Neural cell (in vitro differentiated cells): ENCODE results near the gene FUBP1. TPM values are rescaled to one million over a fixed set of nuclear protein-coding genes. Genes with fewer than 3 reads are reported as not detected.

Source experiments
- H2AFZ ChIP-seq: fragments of 200-600, 300-800 bp; sonication (generic), shearing (Covaris generic); 2 replicates; pipeline ENCODE4 v1.6.0; 2014; ENCODE audit warnings: low read depth, mild to moderate bottlenecking, antibody characterized with exemption, low read length, moderate library complexity
- H3F3A ChIP-seq: fragments of 200-600 bp; shearing (Covaris generic); 2 replicates; pipeline ENCODE4 v1.6.1; 2016; ENCODE audit warnings: mild to moderate bottlenecking, moderate library complexity, mixed read lengths, antibody characterized with exemption, low read length; ENCODE audit not compliant: insufficient read depth, poor library complexity, severe bottlenecking
- H3K27ac ChIP-seq: fragments of 200-600, 300-800 bp; sonication (generic), shearing (Covaris generic); 2 replicates; pipeline ENCODE4 v1.5.1; 2014; ENCODE audit warnings: mild to moderate bottlenecking, low read length, moderate library complexity
- H3K27me3 ChIP-seq: fragments of 300-800, 200-600 bp; sonication (generic), shearing (Covaris generic); 2 replicates; pipeline ENCODE4 v1.6.0; 2014; ENCODE audit warnings: mild to moderate bottlenecking, low read depth, low read length, moderate library complexity; ENCODE audit not compliant: insufficient read depth
- H3K36me3 ChIP-seq: fragments of 300-800, 200-600 bp; sonication (generic), shearing (Covaris generic); 2 replicates; pipeline ENCODE4 v1.5.1; 2014; ENCODE audit warnings: mild to moderate bottlenecking, antibody characterized with exemption, low read length, moderate library complexity; ENCODE audit not compliant: insufficient read depth
- H3K4me2 ChIP-seq: fragments of 300-800, 200-600 bp; sonication (generic), shearing (Covaris generic); 2 replicates; pipeline ENCODE4 v1.6.0; 2014; ENCODE audit warnings: mild to moderate bottlenecking, low read length
- H3K4me3 ChIP-seq: fragments of 300-800, 200-600 bp; sonication (generic), shearing (Covaris generic); 2 replicates; pipeline ENCODE4 v1.5.1; 2014; ENCODE audit warnings: mild to moderate bottlenecking, low read length, moderate library complexity
- H3K79me2 ChIP-seq: fragments of 200-600 bp; shearing (Covaris generic); replicated peaks from 2 replicates; pipeline ENCODE4 v1.6.0; 2014; ENCODE audit warnings: mild to moderate bottlenecking, low read length, moderate library complexity; ENCODE audit not compliant: insufficient read depth
- H3K9ac ChIP-seq: fragments of 300-800, 200-600 bp; sonication (generic), shearing (Covaris generic); 2 replicates; pipeline ENCODE4 v1.6.1; 2016; ENCODE audit warnings: mild to moderate bottlenecking, low read length, mixed read lengths
- H3K9me2 ChIP-seq: fragments of 200-600 bp; shearing (Covaris generic); 2 replicates; pipeline ENCODE4 v1.6.1; 2016; ENCODE audit warnings: mild to moderate bottlenecking, low read length, mixed read lengths; ENCODE audit not compliant: insufficient read depth
- H3K9me3 ChIP-seq: fragments of 200-600, 300-800 bp; sonication (generic), shearing (Covaris generic); 2 replicates; pipeline ENCODE4 v1.6.1; 2016; ENCODE audit warnings: mild to moderate bottlenecking, mixed run types, low read length, moderate library complexity, mixed read lengths
- H4K20me1 ChIP-seq: fragments of 200-600 bp; shearing (Covaris generic); 2 replicates; pipeline ENCODE4 v1.6.1; 2016; ENCODE audit warnings: mild to moderate bottlenecking, mixed run types; ENCODE audit not compliant: insufficient read depth
- CTCF ChIP-seq: fragments of 450-650 bp; IDR thresholded peaks from 2 replicates; pipeline ENCODE4 v1.5.1; 2014; ENCODE audit warnings: antibody characterized with exemption, mild to moderate bottlenecking, moderate library complexity; ENCODE audit not compliant: poor library complexity, severe bottlenecking
- EP300 ChIP-seq: fragments of 450-650 bp; conservative IDR thresholded peaks from 2 replicates; pipeline ENCODE4 v1.6.1; 2014; ENCODE audit warnings: antibody characterized with exemption, mild to moderate bottlenecking, moderate library complexity; ENCODE audit not compliant: poor library complexity, severe bottlenecking
- EZH2 ChIP-seq: fragments of 200-600, 300-800 bp; shearing (Covaris generic), sonication (generic); IDR thresholded peaks from 2 replicates; pipeline ENCODE4 v1.6.1; 2014; ENCODE audit warnings: antibody characterized with exemption, low read length, borderline replicate concordance, mild to moderate bottlenecking; ENCODE audit not compliant: insufficient read depth, poor library complexity, severe bottlenecking
- MXI1 ChIP-seq: fragments of 450-650 bp; conservative IDR thresholded peaks from 2 replicates; pipeline ENCODE4 v1.6.1; 2014; ENCODE audit warnings: antibody characterized with exemption, mild to moderate bottlenecking; ENCODE audit not compliant: poor library complexity, severe bottlenecking
- POLR2AphosphoS5 ChIP-seq: IDR thresholded peaks from 2 replicates; pipeline ENCODE4 v1.6.1; 2012
- RAD21 ChIP-seq: fragments of 450-650 bp; conservative IDR thresholded peaks from 2 replicates; pipeline ENCODE4 v1.6.1; 2014; ENCODE audit warnings: antibody characterized with exemption, mild to moderate bottlenecking, moderate library complexity
- REST ChIP-seq: IDR thresholded peaks from 2 replicates; pipeline ENCODE4 v1.6.1; 2012; ENCODE audit warnings: borderline replicate concordance
- SMC3 ChIP-seq: fragments of 450-650 bp; conservative IDR thresholded peaks from 2 replicates; pipeline ENCODE4 v1.6.1; 2014; ENCODE audit warnings: antibody characterized with exemption, mild to moderate bottlenecking, moderate library complexity; ENCODE audit not compliant: poor library complexity
- TAF1 ChIP-seq: IDR thresholded peaks from 2 replicates; pipeline ENCODE4 v1.6.1; 2012; ENCODE audit warnings: low read depth
- polyA plus RNA-seq: library from polyadenylated mRNA; depleted of rRNA; stranded (reverse); fragments of >200 nt; gene quantifications from 2 replicates; pipeline ENCODE4 v1.2.3, GENCODE V29; 2014

Gene FUBP1
- polyA plus RNA-seq, 1 donor from 2014 or later, result 630 TPM

GRCh38 chr1:77940921-77941570 is 37.8 kb downstream of the FUBP1 start:
- Histone ChIP-seq H3F3A (no peaks in the 10 kb centered on the region), H4K20me1 (no peaks in the 10 kb centered on the region), H3K4me3 (no peak overlapping the region), H3K27me3 (no peaks in the 10 kb centered on the region), H3K9me3 (no peaks in the 10 kb centered on the region), H3K9me2 (no peaks in the 10 kb centered on the region), H3K9ac (no peak overlapping the region), H3K36me3 (peaks cover 10% of the 10 kb centered on the region), H3K79me2 (no peaks in the 10 kb centered on the region), H3K27ac (no peak overlapping the region), H3K4me2 (no peak overlapping the region), H2AFZ (no peak overlapping the region)
- TF ChIP-seq RAD21, result no peak
- TF ChIP-seq POLR2AphosphoS5, result no peak
- TF ChIP-seq EZH2, result no peak
- TF ChIP-seq CTCF, result no peak
- no peak for TF ChIP-seq TAF1
- no peak for TF ChIP-seq MXI1
- no peak for TF ChIP-seq REST
- TF ChIP-seq SMC3, result no peak
- no peak for TF ChIP-seq EP300

- Histone ChIP-seq H3K36me3 (peaks cover 3% of the 10 kb centered on the region), H3K9ac (no peak overlapping the region), H3K9me2 (no peaks in the 10 kb centered on the region), H3K4me3 (no peak overlapping the region), H3K9me3 (no peaks in the 10 kb centered on the region), H3K79me2 (no peaks in the 10 kb centered on the region), H3K4me2 (no peak overlapping the region), H3F3A (no peaks in the 10 kb centered on the region), H2AFZ (no peak overlapping the region), H4K20me1 (no peaks in the 10 kb centered on the region), H3K27ac (no peak overlapping the region), H3K27me3 (no peaks in the 10 kb centered on the region)
- TF ChIP-seq CTCF, result no peak
- TF ChIP-seq POLR2AphosphoS5, result no peak
- TF ChIP-seq REST, result no peak
- TF ChIP-seq RAD21, result no peak
- TF ChIP-seq MXI1, result no peak
- TF ChIP-seq TAF1, result no peak
- TF ChIP-seq SMC3, result no peak
- no peak for TF ChIP-seq EP300
- no peak for TF ChIP-seq EZH2
These were observed 40.2 kb downstream of the FUBP1 start for GRCh38 chr1:77938651-77939050.
